ENCODE measurements around the gene CDC20. TPM values are rescaled to one million over a fixed set of nuclear protein-coding genes. Genes with fewer than 3 reads are reported as not detected.

Gene CDC20
- total RNA-seq, 1 donor from 2014 or later = 164 TPM

GRCh38 chr1:43370564-43370963 lies 11.8 kb downstream of the CDC20 start:
- H3F3A ChIP-seq (ENCODE audit: low read depth) = peaks cover 10% of the 10 kb centered on the region
- H3K36me3 Mint-ChIP-seq = peaks cover 7% of the 10 kb centered on the region

DNA sequence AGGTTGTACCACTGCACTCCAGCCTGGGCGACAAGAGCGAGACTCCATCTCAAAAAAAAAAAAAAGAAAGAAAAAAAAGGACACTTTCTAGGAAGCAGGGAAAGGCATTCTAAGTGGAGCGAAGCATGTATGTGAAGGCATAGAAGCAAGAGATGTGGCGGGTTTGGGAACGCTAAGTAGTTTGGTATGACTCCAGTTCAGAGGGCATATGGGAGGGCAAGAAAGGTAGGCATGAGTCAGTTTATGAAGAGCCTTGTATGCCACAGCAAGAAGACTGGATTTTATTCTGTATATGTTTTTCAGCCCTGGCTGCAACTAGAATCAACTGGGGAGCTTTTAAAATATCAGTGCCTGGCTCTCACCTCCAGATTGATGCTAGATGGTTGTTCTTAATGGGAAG lies 13.4 kb downstream of the CDC20 start:
- Histone ChIP-seq H3K27me3 (no peaks in the 10 kb centered on the region), H3K36me3 (no peaks in the 10 kb centered on the region), H4K20me1 (ENCODE audit: low read depth) (no peaks in the 10 kb centered on the region), H3K9ac (no peak overlapping the region), H2AFZ (replicated peaks) (no peak overlapping the region), H3F3A (ENCODE audit: low read depth) (peaks cover 10% of the 10 kb centered on the region), H3K4me3 (no peak overlapping the region), H3K9me3 (ENCODE audit: low read depth) (no peaks in the 10 kb centered on the region), H3K4me2 (no peak overlapping the region), H3K4me1 (peaks cover 8% of the 10 kb centered on the region), H3K79me2 (ENCODE audit: low read depth) (peaks cover 2% of the 10 kb centered on the region), H3K27ac (no peak overlapping the region)
- TF ChIP-seq EZH2 (IDR thresholded peaks at IDR 0.05) (no peak), EZH2phosphoT487 (IDR thresholded peaks at IDR 0.05) (no peak)
- TF ChIP-seq, protein P1, sequence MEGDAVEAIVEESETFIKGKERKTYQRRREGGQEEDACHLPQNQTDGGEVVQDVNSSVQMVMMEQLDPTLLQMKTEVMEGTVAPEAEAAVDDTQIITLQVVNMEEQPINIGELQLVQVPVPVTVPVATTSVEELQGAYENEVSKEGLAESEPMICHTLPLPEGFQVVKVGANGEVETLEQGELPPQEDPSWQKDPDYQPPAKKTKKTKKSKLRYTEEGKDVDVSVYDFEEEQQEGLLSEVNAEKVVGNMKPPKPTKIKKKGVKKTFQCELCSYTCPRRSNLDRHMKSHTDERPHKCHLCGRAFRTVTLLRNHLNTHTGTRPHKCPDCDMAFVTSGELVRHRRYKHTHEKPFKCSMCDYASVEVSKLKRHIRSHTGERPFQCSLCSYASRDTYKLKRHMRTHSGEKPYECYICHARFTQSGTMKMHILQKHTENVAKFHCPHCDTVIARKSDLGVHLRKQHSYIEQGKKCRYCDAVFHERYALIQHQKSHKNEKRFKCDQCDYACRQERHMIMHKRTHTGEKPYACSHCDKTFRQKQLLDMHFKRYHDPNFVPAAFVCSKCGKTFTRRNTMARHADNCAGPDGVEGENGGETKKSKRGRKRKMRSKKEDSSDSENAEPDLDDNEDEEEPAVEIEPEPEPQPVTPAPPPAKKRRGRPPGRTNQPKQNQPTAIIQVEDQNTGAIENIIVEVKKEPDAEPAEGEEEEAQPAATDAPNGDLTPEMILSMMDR (IDR thresholded peaks at IDR 0.05) = no peak
- no peak overlapping the region for H3K27ac Mint-ChIP-seq
- DNase-seq (ENCODE audit: low spot score) = no peak
- H3K4me3 Mint-ChIP-seq = no peak overlapping the region
- H3K36me3 Mint-ChIP-seq = peaks cover 2% of the 10 kb centered on the region
- no peaks in the 10 kb centered on the region for H3K27me3 Mint-ChIP-seq (ENCODE audit: insufficient read depth, low read depth)
- H3K4me1 Mint-ChIP-seq = peaks cover 12% of the 10 kb centered on the region
- no peaks in the 10 kb centered on the region for H3K9me3 Mint-ChIP-seq

More at GRCh38 chr1:43370564-43370963, 11.8 kb downstream of the CDC20 start:
- Histone ChIP-seq H3K9me3 (ENCODE audit: low read depth) (no peaks in the 10 kb centered on the region), H4K20me1 (ENCODE audit: low read depth) (peaks cover 6% of the 10 kb centered on the region), H3K9ac (no peak overlapping the region), H3K79me2 (ENCODE audit: low read depth) (peaks cover 5% of the 10 kb centered on the region), H3K4me3 (no peak overlapping the region), H3K27me3 (no peaks in the 10 kb centered on the region), H2AFZ (replicated peaks) (no peak overlapping the region), H3K27ac (no peak overlapping the region), H3K4me1 (peaks cover 22% of the 10 kb centered on the region), H3K4me2 (no peak overlapping the region), H3K36me3 (no peaks in the 10 kb centered on the region)
- Mint-ChIP-seq H3K4me1 (peaks cover 14% of the 10 kb centered on the region), H3K9me3 (no peaks in the 10 kb centered on the region), H3K27me3 (ENCODE audit: insufficient read depth, low read depth) (peaks cover 1% of the 10 kb centered on the region), H3K27ac (no peak overlapping the region), H3K4me3 (no peak overlapping the region)
- TF ChIP-seq, protein P1 (IDR thresholded peaks at IDR 0.05) = no peak
- TF ChIP-seq EZH2phosphoT487 (IDR thresholded peaks at IDR 0.05) (no peak), EZH2 (IDR thresholded peaks at IDR 0.05) (no peak)
- no peak for DNase-seq (ENCODE audit: low spot score)

GRCh38 chr1:43373066-43373940 lies 14.5 kb downstream of the CDC20 start:
- Mint-ChIP-seq H3K4me3 (no peak overlapping the region), H3K9me3 (no peaks in the 10 kb centered on the region), H3K4me1 (peaks cover 12% of the 10 kb centered on the region), H3K27me3 (ENCODE audit: insufficient read depth, low read depth) (peaks cover 1% of the 10 kb centered on the region), H3K36me3 (peaks cover 2% of the 10 kb centered on the region), H3K27ac (no peak overlapping the region)
- Histone ChIP-seq H3K36me3 (no peaks in the 10 kb centered on the region), H3K4me2 (no peak overlapping the region), H3K9me3 (ENCODE audit: low read depth) (no peaks in the 10 kb centered on the region), H2AFZ (replicated peaks) (no peak overlapping the region), H3K4me1 (peaks cover 6% of the 10 kb centered on the region), H3K4me3 (no peak overlapping the region), H3K27ac (no peak overlapping the region), H3K79me2 (ENCODE audit: low read depth) (no peaks in the 10 kb centered on the region), H3K9ac (no peak overlapping the region), H3K27me3 (no peaks in the 10 kb centered on the region), H3F3A (ENCODE audit: low read depth) (peaks cover 8% of the 10 kb centered on the region), H4K20me1 (ENCODE audit: low read depth) (no peaks in the 10 kb centered on the region)
- TF ChIP-seq EZH2phosphoT487 (IDR thresholded peaks at IDR 0.05) = no peak
- TF ChIP-seq, protein P1 (IDR thresholded peaks at IDR 0.05) = no peak
- TF ChIP-seq EZH2 (IDR thresholded peaks at IDR 0.05) = no peak
- no peak for DNase-seq (ENCODE audit: low spot score)
